H1 (cell line): ENCODE measurements around the gene CHST3. TPM values are rescaled to one million over a fixed set of nuclear protein-coding genes. Genes with fewer than 3 reads are reported as not detected.

Source experiments
- CTCF ChIA-PET: fragments of 300-600 bp; sonication (Branson Sonifier 250); formaldehyde crosslinking; loops from one replicate; lab custom pipeline; 2021; ENCODE audit not compliant: partially characterized antibody; lab: Charles Lee
- POLR2A ChIA-PET: fragments of 300-600 bp; sonication (Branson Sonifier 250); formaldehyde crosslinking; loops from one replicate; lab custom pipeline; 2021; ENCODE audit warnings: inconsistent platforms; ENCODE audit not compliant: partially characterized antibody; lab: Charles Lee
- DNase-seq, 2 experiments: peaks; one replicate each; pipeline versions ENCODE4 v3.0.0 to v3.0.0-alpha.2; 2010 to 2022; ENCODE audit warnings: low spot score in 2 of 2, low read depth in 1 of 2, mixed read lengths in 1 of 2
- FAIRE-seq: peaks from 2 replicates; lab custom pipeline; 2011; peaks lifted over from hg19 to GRCh38; lab: Jason Lieb, UNC
- H2AFZ ChIP-seq: 2 replicates; pipeline ENCODE4 v1.8.1; 2012; ENCODE audit warnings: low read length, inconsistent platforms
- H2AK5ac ChIP-seq: 2 replicates; pipeline ENCODE4 v1.6.1; 2013; ENCODE audit warnings: low read depth, low read length
- H2BK120ac ChIP-seq: replicated peaks from 2 replicates; pipeline ENCODE3; 2013; ENCODE audit warnings: low read depth, low read length, inconsistent platforms
- H2BK12ac ChIP-seq: 2 replicates; pipeline ENCODE4 v1.6.1; 2013; ENCODE audit warnings: low read depth, low read length
- H2BK15ac ChIP-seq: 2 replicates; pipeline ENCODE4 v1.6.1; 2013; ENCODE audit warnings: low read length
- H2BK20ac ChIP-seq: 2 replicates; pipeline ENCODE4 v1.6.1; 2013; ENCODE audit warnings: low read length
- H2BK5ac ChIP-seq: 2 replicates; pipeline ENCODE4 v1.6.1; 2013; ENCODE audit warnings: low read depth, low read length
- H3K14ac ChIP-seq: 2 replicates; pipeline ENCODE4 v1.6.1; 2013; ENCODE audit warnings: inconsistent platforms; ENCODE audit not compliant: insufficient read length
- H3K18ac ChIP-seq: 2 replicates; pipeline ENCODE4 v1.6.1; 2013; ENCODE audit warnings: low read length; ENCODE audit errors: extremely low read depth
- H3K23ac ChIP-seq: 2 replicates; pipeline ENCODE4 v1.6.1; 2013; ENCODE audit warnings: inconsistent platforms; ENCODE audit not compliant: insufficient read length
- H3K23me2 ChIP-seq: 2 replicates; pipeline ENCODE4 v1.6.1; 2013; ENCODE audit warnings: low read depth, low read length
- H3K27ac ChIP-seq: 2 replicates; pipeline ENCODE4 v1.6.1; 2011; ENCODE audit warnings: low read depth, low read length, inconsistent platforms
- H3K27me3 ChIP-seq, 4 experiments: replicated peaks in 1 of 4; 1 replicate in 1 of 4; 2 replicates in 3 of 4; pipeline versions ENCODE4 v1.6.1 to v1.8.1; 2011 to 2013; ENCODE audit warnings: low read length in 3 of 4, mild to moderate bottlenecking in 3 of 4, inconsistent platforms in 2 of 4, mixed read lengths in 2 of 4, moderate library complexity in 1 of 4; ENCODE audit not compliant: control insufficient read depth in 3 of 4, insufficient read depth in 3 of 4; ENCODE audit errors: extremely low read depth in 1 of 4
- H3K36me3 ChIP-seq, 4 experiments: 2 replicates each; pipeline versions ENCODE4 v1.6.1 to v1.8.1; 2011 to 2013; ENCODE audit warnings: mild to moderate bottlenecking in 4 of 4, low read length in 3 of 4, moderate library complexity in 2 of 4, control low read depth in 1 of 4, inconsistent platforms in 1 of 4; ENCODE audit not compliant: insufficient read depth in 4 of 4, control insufficient read depth in 2 of 4
- H3K4ac ChIP-seq: replicated peaks from 2 replicates; pipeline ENCODE3; 2013; ENCODE audit warnings: low read length, low read depth, mixed read lengths, inconsistent platforms; ENCODE audit not compliant: insufficient read length
- H3K4me1 ChIP-seq, 4 experiments: replicated peaks in 1 of 4; 1 replicate in 1 of 4; 2 replicates in 3 of 4; pipeline versions ENCODE4 v1.6.1 to v1.8.1; 2011 to 2013; ENCODE audit warnings: low read length in 3 of 4, inconsistent platforms in 2 of 4, mixed read lengths in 1 of 4; ENCODE audit not compliant: insufficient read depth in 4 of 4, control insufficient read depth in 3 of 4
- H3K4me2 ChIP-seq, 2 experiments: 2 replicates each; pipeline versions ENCODE4 v1.6.1 to v1.8.1; 2011 to 2013; ENCODE audit warnings: low read depth in 2 of 2, low read length in 2 of 2, control low read depth in 1 of 2, inconsistent platforms in 1 of 2, mild to moderate bottlenecking in 1 of 2; ENCODE audit not compliant: insufficient read depth in 1 of 2
- H3K4me3 ChIP-seq, 4 experiments: fragments of 200-600, 300-600 bp in 1 of 4; sonication (generic), shearing (Covaris generic), sonication (Bioruptor Twin) in 1 of 4; 2 replicates each; pipeline versions ENCODE4 v1.5.1 to v1.8.1; 2011 to 2016; ENCODE audit warnings: low read length in 4 of 4, low read depth in 3 of 4, control low read depth in 2 of 4, inconsistent platforms in 2 of 4, mild to moderate bottlenecking in 2 of 4, mixed read lengths in 1 of 4, moderate library complexity in 1 of 4; ENCODE audit not compliant: insufficient read depth in 2 of 4; ENCODE audit errors: extremely low read depth in 1 of 4
- H3K56ac ChIP-seq: replicated peaks from 2 replicates; pipeline ENCODE3; 2013; ENCODE audit warnings: low read depth, mild to moderate bottlenecking, mixed read lengths, low read length, inconsistent platforms; ENCODE audit not compliant: insufficient read length
- H3K79me1 ChIP-seq: 2 replicates; pipeline ENCODE4 v1.6.1; 2013; ENCODE audit warnings: low read depth, low read length, control low read depth
- H3K79me2 ChIP-seq, 2 experiments: 2 replicates each; pipeline versions ENCODE4 v1.6.1 to v1.8.1; 2012 to 2013; ENCODE audit warnings: low read length in 2 of 2, mild to moderate bottlenecking in 2 of 2, inconsistent platforms in 1 of 2; ENCODE audit not compliant: insufficient read depth in 2 of 2, control insufficient read depth in 1 of 2
- H3K9ac ChIP-seq, 4 experiments: replicated peaks in 1 of 4; 1 replicate in 1 of 4; 2 replicates in 3 of 4; pipeline versions ENCODE4 v1.6.1 to v1.8.1; 2011 to 2013; ENCODE audit warnings: low read depth in 3 of 4, low read length in 3 of 4, control low read depth in 2 of 4, mild to moderate bottlenecking in 2 of 4, moderate library complexity in 2 of 4, inconsistent platforms in 1 of 4; ENCODE audit errors: extremely low read depth in 1 of 4
- H3K9me3 ChIP-seq, 2 experiments: 2 replicates each; pipeline versions ENCODE4 v1.6.1 to v1.8.1; 2012 to 2013; ENCODE audit warnings: mild to moderate bottlenecking in 2 of 2, moderate library complexity in 2 of 2, control low read depth in 1 of 2, inconsistent platforms in 1 of 2, low read depth in 1 of 2, low read length in 1 of 2, mixed read lengths in 1 of 2; ENCODE audit not compliant: insufficient read depth in 2 of 2
- H4K20me1 ChIP-seq, 2 experiments: replicated peaks in 1 of 2; 2 replicates each; pipeline versions ENCODE3 to v1.8.1; 2011 to 2013; ENCODE audit warnings: inconsistent platforms in 2 of 2, low read length in 2 of 2, mild to moderate bottlenecking in 1 of 2; ENCODE audit not compliant: insufficient read depth in 2 of 2, control insufficient read depth in 1 of 2
- H4K5ac ChIP-seq: 2 replicates; pipeline ENCODE4 v1.6.1; 2013; ENCODE audit warnings: low read length, low read depth, mixed read lengths, inconsistent platforms; ENCODE audit not compliant: insufficient read length
- H4K8ac ChIP-seq: 2 replicates; pipeline ENCODE4 v1.8.0; 2013; ENCODE audit warnings: mild to moderate bottlenecking, moderate library complexity, low read length, inconsistent platforms; ENCODE audit not compliant: insufficient read depth; ENCODE audit errors: extremely low read depth
- H4K91ac ChIP-seq: replicated peaks from 2 replicates; pipeline ENCODE3; 2013; ENCODE audit warnings: low read length, mixed read lengths, inconsistent platforms; ENCODE audit not compliant: insufficient read length
- CTBP2 ChIP-seq: IDR thresholded peaks from 2 replicates; pipeline ENCODE4 v1.7.0; 2011; ENCODE audit warnings: borderline replicate concordance, mild to moderate bottlenecking, moderate library complexity, mixed read lengths, low read length; ENCODE audit not compliant: insufficient read depth, insufficient read length
- GABPA ChIP-seq: IDR thresholded peaks from 2 replicates; pipeline ENCODE4 v1.6.1; 2011; ENCODE audit warnings: mild to moderate bottlenecking, low read length, moderate library complexity, borderline replicate concordance; ENCODE audit not compliant: insufficient read depth
- HDAC2 ChIP-seq, 2 experiments: fragments of 300-600 bp in 1 of 2; sonication (generic) in 1 of 2; IDR thresholded peaks; 2 replicates each; pipeline ENCODE4 v1.6.1; 2011 to 2012; ENCODE audit warnings: low read depth in 2 of 2, low read length in 2 of 2, mild to moderate bottlenecking in 2 of 2, moderate library complexity in 2 of 2, borderline replicate concordance in 1 of 2, inconsistent platforms in 1 of 2
- JUN ChIP-seq: IDR thresholded peaks from 2 replicates; pipeline ENCODE4 v1.6.1; 2011; ENCODE audit warnings: low read depth, mild to moderate bottlenecking, improper control_type of control experiment, low read length
- RAD21 ChIP-seq, 2 experiments: IDR thresholded peaks in 1 of 2; conservative IDR thresholded peaks in 1 of 2; 2 replicates each; pipeline ENCODE4 v1.6.1; 2011; ENCODE audit warnings: low read depth in 2 of 2, low read length in 2 of 2, improper control_type of control experiment in 1 of 2, inconsistent platforms in 1 of 2, mild to moderate bottlenecking in 1 of 2, moderate library complexity in 1 of 2
- RBBP5 ChIP-seq: IDR thresholded peaks from 2 replicates; pipeline ENCODE4 v1.7.1; 2012; ENCODE audit warnings: low read depth, mild to moderate bottlenecking, inconsistent platforms, low read length, moderate library complexity, borderline replicate concordance
- RNF2 ChIP-seq: fragments of 200-900, 300-1000 bp; sonication (generic); IDR thresholded peaks from 2 replicates; pipeline ENCODE4 v1.7.1; 2016; ENCODE audit warnings: borderline replicate concordance, low read depth, mild to moderate bottlenecking, antibody characterized with exemption, low read length; ENCODE audit not compliant: poor library complexity, severe bottlenecking; ENCODE audit errors: missing control alignments
- SIRT6 ChIP-seq: IDR thresholded peaks from one replicate; pipeline ENCODE4 v1.7.1; 2012; ENCODE audit warnings: low read length, inconsistent platforms
- SUZ12 ChIP-seq: fragments of 200-600 bp; sonication (generic); IDR thresholded peaks from 2 replicates; pipeline ENCODE4 v1.6.1; 2012; ENCODE audit warnings: mild to moderate bottlenecking, inconsistent platforms, low read length, moderate library complexity, mixed read lengths
- TAF1 ChIP-seq: IDR thresholded peaks from 2 replicates; pipeline ENCODE4 v1.6.1; 2011; ENCODE audit warnings: mild to moderate bottlenecking, low read depth, low read length
- WGBS, 2 experiments: shearing (Covaris generic) in 1 of 2; methylation state at CpG; one replicate each; pipeline versions ENCODE4 v1.1.6 to v1.1.7; 2013 to 2015; ENCODE audit warnings: low lambda C conversion rate in 2 of 2, mixed read lengths in 2 of 2, inconsistent platforms in 1 of 2, low coverage in 1 of 2, missing lambda C conversion rate in 1 of 2; ENCODE audit not compliant: insufficient replicate concordance in 2 of 2, insufficient coverage in 1 of 2, insufficient read length in 1 of 2; ENCODE audit errors: extremely low coverage in 1 of 2, missing lambda C conversion rate in 1 of 2; 5-methylcytosine and 5-hydroxymethylcytosine counted together
- polyA plus RNA-seq, 7 experiments: library from polyadenylated mRNA; depleted of rRNA in 3 of 7; stranded (reverse) in 5 of 7; unstranded in 2 of 7; fragments of >200 nt in 5 of 7; fragments of 200-250 nt in 2 of 7; gene quantifications; 1 replicate in 5 of 7; 2 replicates in 1 of 7; 4 replicates in 1 of 7; pipeline versions ENCODE4 v1.2.1 to v1.2.3, GENCODE V29; 2011 to 2013; ENCODE audit warnings: missing spikeins in 2 of 7, mixed read lengths in 2 of 7
- total RNA-seq: library from RNA; stranded (reverse); fragmentation: NEBNext Ultra II Directional; extraction: Animal tissue kit (Norgen Biotek cat#: 25700); gene quantifications from 2 replicates; pipeline ENCODE4 v1.2.1, GENCODE V29; 2021

Gene CHST3
- total and polyA plus RNA-seq, 2 of the 8 experiments (the other 6 are each of a cell fraction or from before 2014, with no cell fraction given), result 2.0 to 5.8 TPM

- 85% methylated on average over 4 of the region's 4 CpGs; no CpG with 5 or more reads in 1 of the 2 experiments for WGBS, 2 experiments
- Histone ChIP-seq H4K20me1 (no peaks in the 10 kb centered on the region), H3K4me1 (no peaks in the 10 kb centered on the region), H2BK5ac (no peak overlapping the region), H2BK120ac (no peak overlapping the region), H2AK5ac (no peak overlapping the region), H3K27me3 (no peaks in the 10 kb centered on the region), H3K9ac (no peak overlapping the region), H3K23ac (no peak overlapping the region), H2BK12ac (no peak overlapping the region), H3K79me1 (no peaks in the 10 kb centered on the region), H2AFZ (no peak overlapping the region), H2BK20ac (no peak overlapping the region), H3K79me2 (no peaks in the 10 kb centered on the region), H3K4me2 (no peak overlapping the region), H4K5ac (no peak overlapping the region), H3K9me3 (peaks cover 0 to 8% of the 10 kb centered on the region in 2 experiments; a peak in 1 of 4 replicates), H3K4me3 (no peak overlapping the region), H3K27ac (no peak overlapping the region), H2BK15ac (no peak overlapping the region), H3K56ac (no peak overlapping the region), H3K23me2 (no peaks in the 10 kb centered on the region), H3K4ac (no peak overlapping the region), H4K8ac (no peak overlapping the region), H3K14ac (no peak overlapping the region), H4K91ac (no peak overlapping the region), H3K18ac (no peak overlapping the region), H3K36me3 (no peaks in the 10 kb centered on the region)
- POLR2A ChIA-PET, result no interaction called here
- DNase-seq (no peak), FAIRE-seq (no peak)
- CTCF ChIA-PET, result interaction anchor here (0.8 to 1.7 kb wide), 5 partner anchors 17 to 127 kb away, joined by 3 to 5 read pairs (median 3); no protein-coding TSS in a partner anchor
- TF ChIP-seq GABPA (no peak), RNF2 (no peak), TAF1 (no peak), RAD21 (IDR thresholded peaks at IDR 0.05 in 1 of 2, conservative IDR thresholded peaks at IDR 0.05 in 1 of 2; ENCODE audit: low read depth in 2 of 2, low read length in 2 of 2) (no peak), CTBP2 (no peak), RBBP5 (no peak), JUN (no peak), SUZ12 (no peak), SIRT6 (no peak), HDAC2 (IDR thresholded peaks at IDR 0.05; ENCODE audit: borderline replicate concordance in 1 of 2, low read depth in 2 of 2, low read length in 2 of 2) (no peak)
These were observed 42.7 kb upstream of the CHST3 start for GRCh38 chr10:71921324-71922027.
